HepG2 (cell line): ENCODE data around the gene LGI4. TPM values are rescaled to one million over a fixed set of nuclear protein-coding genes. Genes with fewer than 3 reads are reported as not detected.
A peak's percentile ranks its signal among the peaks of the same experiment; 100 is the strongest.

ENCODE experiments used
- ATAC-seq: fragments of 200-7000 bp; cut with Tn5 transposase; 3 replicates; pipeline ENCODE4 v1.9.1; 2020; ENCODE audit warnings: mild to moderate bottlenecking, moderate library complexity
- BruUV-seq: library from RNA; stranded (reverse); fragments of 400-500 nt; replicated peaks from 2 replicates; lab custom pipeline; 2021; lab: Mats Ljungman, UMichigan
- CTCF ChIA-PET: fragments of 300-600 bp; formaldehyde crosslinking; extraction: SDS; loops from one replicate; lab custom pipeline; 2021; ENCODE audit warnings: low total read pairs, inconsistent platforms, low intra/inter-chr PET ratio; lab: Yijun Ruan, JAX
- POLR2A ChIA-PET: fragments of 350-600 bp; sonication (Branson Sonifier 250); formaldehyde crosslinking; loops from one replicate; lab custom pipeline; 2020; ENCODE audit warnings: antibody characterized with exemption, inconsistent platforms; lab: Yijun Ruan, JAX
- DNase-seq: peaks from one replicate; pipeline ENCODE4 v3.0.0-alpha.2; 2015; ENCODE audit warnings: low spot score
- FAIRE-seq: peaks from 3 replicates; lab custom pipeline; 2011; peaks lifted over from hg19 to GRCh38; lab: Jason Lieb, UNC
- H2AFZ ChIP-seq: one replicate; pipeline ENCODE4 v1.6.1; 2011; ENCODE audit warnings: low read length, inconsistent platforms
- H3K27ac ChIP-seq: fragments of 300-600 bp; 3 replicates; pipeline ENCODE4 v1.8.0; 2011; ENCODE audit warnings: mixed run types, mild to moderate bottlenecking, mixed read lengths, low read length, inconsistent platforms; ENCODE audit not compliant: insufficient read depth; ENCODE audit errors: extremely low read length
- H3K27me3 ChIP-seq, 2 experiments: fragments of 200-600 bp in 1 of 2; 2 replicates in 1 of 2; 3 replicates in 1 of 2; pipeline versions ENCODE4 v1.6.0 to v1.8.0; 2011; ENCODE audit warnings: low read length in 2 of 2, mild to moderate bottlenecking in 2 of 2, moderate library complexity in 2 of 2, inconsistent platforms in 1 of 2; ENCODE audit not compliant: insufficient read depth in 2 of 2, control insufficient read depth in 1 of 2
- H3K36me3 ChIP-seq, 2 experiments: fragments of 200-600 bp in 1 of 2; replicated peaks in 1 of 2; 2 replicates in 1 of 2; 3 replicates in 1 of 2; pipeline versions ENCODE4 v1.5.1 to v1.8.0; 2011; ENCODE audit warnings: low read length in 2 of 2, inconsistent platforms in 1 of 2; ENCODE audit not compliant: insufficient read depth in 2 of 2, control insufficient read depth in 1 of 2
- H3K4me1 ChIP-seq: 2 replicates; pipeline ENCODE4 v1.5.1; 2012; ENCODE audit warnings: low read length, inconsistent platforms; ENCODE audit not compliant: insufficient read depth
- H3K4me2 ChIP-seq: 2 replicates; pipeline ENCODE4 v1.6.0; 2011; ENCODE audit warnings: low read depth, low read length, inconsistent platforms
- H3K4me3 ChIP-seq, 3 experiments: fragments of 200-600 bp in 1 of 3; sonication (generic), shearing (Covaris generic) in 1 of 3; replicated peaks in 1 of 3; 2 replicates each; pipeline ENCODE4 v1.5.1; 2011 to 2016; ENCODE audit warnings: low read length in 3 of 3, inconsistent platforms in 2 of 3, low read depth in 2 of 3, mild to moderate bottlenecking in 2 of 3, control low read depth in 1 of 3, mixed read lengths in 1 of 3; ENCODE audit not compliant: insufficient read depth in 1 of 3
- H3K79me2 ChIP-seq: one replicate; pipeline ENCODE4 v1.6.1; 2011; ENCODE audit warnings: low read length, inconsistent platforms; ENCODE audit not compliant: insufficient read depth
- H3K9ac ChIP-seq: 2 replicates; pipeline ENCODE4 v1.6.0; 2011; ENCODE audit warnings: mild to moderate bottlenecking, low read depth, low read length, inconsistent platforms; ENCODE audit not compliant: insufficient read depth
- H3K9me3 ChIP-seq: 2 replicates; pipeline ENCODE4 v1.5.1; 2012; ENCODE audit warnings: mild to moderate bottlenecking, low read length
- H4K20me1 ChIP-seq: 2 replicates; pipeline ENCODE4 v1.6.0; 2011; ENCODE audit warnings: inconsistent platforms, mild to moderate bottlenecking, low read length, moderate library complexity; ENCODE audit not compliant: insufficient read depth
- ATF7-NPFF ChIP-seq: sonication (generic); formaldehyde crosslinking; IDR thresholded peaks from 2 replicates; pipeline ENCODE4 v1.8.1; 2023; ENCODE audit warnings: mild to moderate bottlenecking, low read depth, missing genetic modification reagents, moderate library complexity
- CCDC6 ChIP-seq: sonication (generic); formaldehyde crosslinking; IDR thresholded peaks from 2 replicates; pipeline ENCODE4 v1.8.1; 2022; ENCODE audit warnings: mild to moderate bottlenecking, missing genetic modification reagents, moderate library complexity
- ERF ChIP-seq: IDR thresholded peaks from 2 replicates; pipeline ENCODE4 v1.6.1; 2018; ENCODE audit warnings: missing biosample characterization, missing genetic modification reagents
- FIP1L1 ChIP-seq: fragments of 200-400 bp; formaldehyde crosslinking; IDR thresholded peaks from 2 replicates; pipeline ENCODE4 v1.6.1; 2018; ENCODE audit warnings: low read depth, mild to moderate bottlenecking, low read length, moderate library complexity, borderline replicate concordance; ENCODE audit not compliant: insufficient read depth
- GTF3A ChIP-seq: sonication (generic); formaldehyde crosslinking; conservative IDR thresholded peaks from 2 replicates; pipeline ENCODE4 v1.4.0; 2020; ENCODE audit warnings: mild to moderate bottlenecking, missing genetic modification reagents
- HOXA5 ChIP-seq: sonication (generic); formaldehyde crosslinking; IDR thresholded peaks from 2 replicates; pipeline ENCODE4 v1.4.0; 2020; ENCODE audit warnings: missing genetic modification reagents
- NR1H2 ChIP-seq: sonication (generic); formaldehyde crosslinking; IDR thresholded peaks from 2 replicates; pipeline ENCODE4 v1.8.1; 2022; ENCODE audit warnings: low read depth, missing genetic modification reagents, borderline replicate concordance
- NR3C1 ChIP-seq: sonication (generic); formaldehyde crosslinking; IDR thresholded peaks from 2 replicates; pipeline ENCODE4 v1.4.0; 2020; ENCODE audit warnings: missing genetic modification reagents
- POLR2A ChIP-seq, 2 experiments: IDR thresholded peaks; 2 replicates each; pipeline ENCODE4 v1.6.1; 2011; ENCODE audit warnings: low read depth in 2 of 2, low read length in 2 of 2, mild to moderate bottlenecking in 1 of 2, moderate library complexity in 1 of 2; ENCODE audit not compliant: insufficient read depth in 1 of 2
- SAFB2 ChIP-seq: sonication (generic); formaldehyde crosslinking; IDR thresholded peaks from 2 replicates; pipeline ENCODE4 v1.5.1; 2020; ENCODE audit warnings: missing genetic modification reagents, low read depth, mild to moderate bottlenecking, borderline replicate concordance
- SRSF9 ChIP-seq: fragments of 200-400 bp; formaldehyde crosslinking; IDR thresholded peaks from 2 replicates; pipeline ENCODE4 v1.6.1; 2018; ENCODE audit warnings: borderline replicate concordance, mild to moderate bottlenecking, low read depth, low read length; ENCODE audit not compliant: insufficient read depth, poor library complexity, severe bottlenecking
- SYNCRIP ChIP-seq: fragments of 200-400 bp; formaldehyde crosslinking; IDR thresholded peaks from 2 replicates; pipeline ENCODE4 v1.6.1; 2018; ENCODE audit warnings: mild to moderate bottlenecking, low read depth, low read length; ENCODE audit not compliant: insufficient read depth
- THAP7 ChIP-seq: sonication (generic); formaldehyde crosslinking; IDR thresholded peaks from 2 replicates; pipeline ENCODE4 v1.8.1; 2023; ENCODE audit warnings: mild to moderate bottlenecking, missing genetic modification reagents
- ZNF383 ChIP-seq: sonication (generic); formaldehyde crosslinking; IDR thresholded peaks from 2 replicates; pipeline ENCODE4 v1.4.0; 2020; ENCODE audit warnings: missing genetic modification reagents, mild to moderate bottlenecking, borderline replicate concordance
- ZNF556 ChIP-seq: sonication (generic); formaldehyde crosslinking; IDR thresholded peaks from 2 replicates; pipeline ENCODE4 v1.4.0; 2020; ENCODE audit warnings: mild to moderate bottlenecking, missing genetic modification reagents, borderline replicate concordance
- ZNF607 ChIP-seq: sonication (generic); formaldehyde crosslinking; IDR thresholded peaks from 2 replicates; pipeline ENCODE4 v1.5.1; 2020; ENCODE audit warnings: missing genetic modification reagents, mild to moderate bottlenecking, borderline replicate concordance
- ZNF629 ChIP-seq: sonication (generic); formaldehyde crosslinking; conservative IDR thresholded peaks from 2 replicates; pipeline ENCODE4 v1.5.0; 2020; ENCODE audit warnings: missing genetic modification reagents
- ZNF883 ChIP-seq: sonication (generic); formaldehyde crosslinking; IDR thresholded peaks from 2 replicates; pipeline ENCODE4 v1.5.1; 2020; ENCODE audit warnings: mild to moderate bottlenecking, missing genetic modification reagents; ENCODE audit errors: not compliant biosample characterization
- WGBS: methylation state at CpG from one replicate; pipeline ENCODE4 v1.1.6; 2017; ENCODE audit warnings: low lambda C conversion rate; 5-methylcytosine and 5-hydroxymethylcytosine counted together
- in situ Hi-C: cut with HindIII; loops from 2 replicates; pipeline ENCODE4 v1.10.0; 2017; ENCODE audit warnings: low pct_unique_long_range_greater_than_20kb; ENCODE audit not compliant: extremely low pct_ligation_motif_present
- intact Hi-C: fragments of 100-400 bp; cut with micrococcal nuclease; formaldehyde crosslinking; loops from one replicate; pipeline ENCODE4 v1.10.0; 2022; ENCODE audit not compliant: unreplicated experiment
- polyA plus RNA-seq, 8 experiments: library from polyadenylated mRNA; depleted of rRNA in 3 of 8; stranded (reverse) in 7 of 8; unstranded in 1 of 8; fragments of >200 nt; fragmentation: Illumina TruSeq in 4 of 8; extraction: Trizol in 4 of 8; gene quantifications; 2 replicates each; pipeline versions ENCODE4 v1.2.1 to v1.2.3, GENCODE V29; 2011 to 2016; ENCODE audit warnings: low read depth in 4 of 8, missing spikeins in 1 of 8, mixed read lengths in 1 of 8; ENCODE audit not compliant: insufficient read depth in 1 of 8
- total RNA-seq, 5 experiments: library from RNA; depleted of rRNA; stranded (reverse); fragments of >200 nt; fragmentation: Illumina TruSeq; extraction: Trizol; gene quantifications; 2 replicates each; pipeline ENCODE4 v1.2.3, GENCODE V29; 2016; ENCODE audit warnings: low read depth in 1 of 5
- TF ChIP-seq, protein P1 (sequence below): sonication (generic); formaldehyde crosslinking; IDR thresholded peaks from 2 replicates; pipeline ENCODE4 v1.4.0; 2020; ENCODE audit warnings: missing genetic modification reagents

The LGI4 gene
- total and polyA plus RNA-seq, 2 of the 13 experiments (the other 11 are each of a cell fraction or from before 2014, with no cell fraction given): 2.8 TPM; not detected in 1

DNA sequence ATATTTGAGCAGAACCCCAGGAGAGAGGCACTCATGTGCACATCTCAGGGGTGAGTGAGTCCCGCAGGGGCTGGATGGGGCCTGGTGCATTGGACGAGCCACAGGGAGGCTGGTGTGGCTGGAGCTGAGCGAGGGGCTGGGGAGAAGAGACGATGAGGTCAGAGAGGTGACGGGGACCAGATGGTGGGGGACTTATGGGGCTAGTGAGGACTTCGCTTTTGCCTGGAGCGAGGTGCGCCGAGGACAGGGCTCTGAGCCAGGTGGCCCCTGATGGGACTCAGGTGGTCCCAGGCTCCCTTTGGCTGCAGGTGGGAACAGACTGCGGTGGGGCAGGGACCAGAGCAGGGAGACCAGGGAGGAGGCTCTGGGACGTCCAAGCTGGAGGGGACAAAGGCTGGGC, 26.1 kb downstream of the LGI4 start:
- no peak for DNase-seq
- WGBS: 94% methylated on average over 11 of the region's 11 CpGs
- H2AFZ ChIP-seq: no peak overlapping the region
- ATAC-seq: no peak
- H3K9me3 ChIP-seq: no peaks in the 10 kb centered on the region
- no peaks in the 10 kb centered on the region for H4K20me1 ChIP-seq
- H3K4me1 ChIP-seq: peaks cover 66% of the 10 kb centered on the region
- no peak overlapping the region for H3K4me3 ChIP-seq
- H3K4me2 ChIP-seq: no peak overlapping the region
- TF ChIP-seq POLR2A (IDR thresholded peaks at IDR 0.05; ENCODE audit: insufficient read depth in 1 of 2, low read depth in 2 of 2, low read length in 2 of 2): no peak
- no peak for TF ChIP-seq FIP1L1
- TF ChIP-seq ZNF556 (CRISPR knock-in tag): no peak
- TF ChIP-seq CCDC6: no peak
- TF ChIP-seq HOXA5: no peak
- TF ChIP-seq, all 625 proteins: peak for 0
- no peak overlapping the region for H3K27ac ChIP-seq
- no peaks in the 10 kb centered on the region for H3K79me2 ChIP-seq
- BruUV-seq: no TSS peak
- ChIA-PET POLR2A (no interaction called here), CTCF (no interaction called here)
- in situ Hi-C loops: no loop called here
- no peak for FAIRE-seq
- H3K9ac ChIP-seq: no peak overlapping the region
- intact Hi-C loops: no loop called here
- H3K27me3 ChIP-seq: no peaks in the 10 kb centered on the region
- H3K36me3 ChIP-seq: no peaks in the 10 kb centered on the region

DNA sequence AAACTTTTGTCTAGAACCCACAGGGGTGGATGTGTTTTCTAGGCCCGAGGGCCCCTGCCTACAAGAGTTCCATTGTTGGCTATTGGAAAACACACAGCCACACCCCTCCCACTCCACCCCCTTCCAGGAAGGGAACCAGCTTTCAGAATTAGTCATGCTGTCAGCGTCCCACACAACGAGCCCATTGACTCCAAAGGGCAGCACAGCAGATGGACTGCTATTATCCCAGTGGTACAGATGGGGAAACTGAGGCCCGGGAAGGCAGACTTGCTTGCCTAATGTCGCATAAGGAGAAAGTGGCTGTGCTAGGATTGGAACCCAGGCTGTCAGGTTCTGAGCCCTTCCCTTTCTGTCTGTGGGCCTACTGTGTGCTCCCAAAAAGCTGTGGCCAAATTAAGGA, 27.3 kb downstream of the LGI4 start:
- in situ Hi-C loops: no loop called here
- no peak overlapping the region; a peak in 1 of 6 replicates for H3K4me3 ChIP-seq
- H3K27me3 ChIP-seq: no peaks in the 10 kb centered on the region; a peak in 1 of 5 replicates
- H3K36me3 ChIP-seq: no peaks in the 10 kb centered on the region
- no peaks in the 10 kb centered on the region for H3K9me3 ChIP-seq
- FAIRE-seq (peak; percentile 77), DNase-seq (peak; percentile 90), ATAC-seq (peak; percentile 72)
- no peaks in the 10 kb centered on the region for H3K79me2 ChIP-seq
- no peak overlapping the region for H2AFZ ChIP-seq
- H3K9ac ChIP-seq: peak overlapping the region; percentile 38
- H3K27ac ChIP-seq: peak overlapping the region; percentile 56
- H4K20me1 ChIP-seq: no peaks in the 10 kb centered on the region
- BruUV-seq: no TSS peak
- ChIA-PET POLR2A (no interaction called here), CTCF (no interaction called here)
- WGBS: 0% methylated on average over 1 of the region's 5 CpGs
- intact Hi-C loops: no loop called here
- peaks cover 57% of the 10 kb centered on the region for H3K4me1 ChIP-seq
- peak overlapping the region; percentile 51 for H3K4me2 ChIP-seq
- TF ChIP-seq ERF (CRISPR knock-in tag): peak; percentile 60; the same call in 1 of the 2 replicates
- no peak for TF ChIP-seq GTF3A
- no peak for TF ChIP-seq ZNF383 (CRISPR knock-in tag)
- TF ChIP-seq NR1H2 (CRISPR knock-in tag): no peak
- TF ChIP-seq SYNCRIP: no peak
- no peak for TF ChIP-seq NR3C1 (CRISPR knock-in tag)
- TF ChIP-seq ATF7-NPFF (CRISPR knock-in tag): no peak
- TF ChIP-seq, protein P1, sequence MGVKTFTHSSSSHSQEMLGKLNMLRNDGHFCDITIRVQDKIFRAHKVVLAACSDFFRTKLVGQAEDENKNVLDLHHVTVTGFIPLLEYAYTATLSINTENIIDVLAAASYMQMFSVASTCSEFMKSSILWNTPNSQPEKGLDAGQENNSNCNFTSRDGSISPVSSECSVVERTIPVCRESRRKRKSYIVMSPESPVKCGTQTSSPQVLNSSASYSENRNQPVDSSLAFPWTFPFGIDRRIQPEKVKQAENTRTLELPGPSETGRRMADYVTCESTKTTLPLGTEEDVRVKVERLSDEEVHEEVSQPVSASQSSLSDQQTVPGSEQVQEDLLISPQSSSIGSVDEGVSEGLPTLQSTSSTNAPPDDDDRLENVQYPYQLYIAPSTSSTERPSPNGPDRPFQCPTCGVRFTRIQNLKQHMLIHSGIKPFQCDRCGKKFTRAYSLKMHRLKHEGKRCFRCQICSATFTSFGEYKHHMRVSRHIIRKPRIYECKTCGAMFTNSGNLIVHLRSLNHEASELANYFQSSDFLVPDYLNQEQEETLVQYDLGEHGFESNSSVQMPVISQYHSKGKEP (CRISPR knock-in tag): no peak
- TF ChIP-seq ZNF883 (CRISPR knock-in tag): no peak
- TF ChIP-seq THAP7: no peak
- no peak for TF ChIP-seq SRSF9
- TF ChIP-seq ZNF629 (CRISPR knock-in tag): peak; percentile 96
- TF ChIP-seq SAFB2 (CRISPR knock-in tag): no peak
- no peak for TF ChIP-seq ZNF607 (CRISPR knock-in tag)
